K562 (cell line): Measurements from ENCODE around the gene EFHD2. TPM values are rescaled to one million over a fixed set of nuclear protein-coding genes. Genes with fewer than 3 reads are reported as not detected.

ENCODE experiments used
- polyA plus RNA-seq, 8 experiments: library from polyadenylated mRNA; depleted of rRNA in 4 of 8; stranded (reverse) in 5 of 8; unstranded in 3 of 8; fragments of >200 nt; fragmentation: Nextera tagmentation in 2 of 8; fragmentation: Illumina TruSeq in 1 of 8; extraction: Ambion mirVana in 2 of 8; extraction: Trizol in 1 of 8; gene quantifications; 2 replicates each; pipeline versions ENCODE4 v1.2.1 to v1.2.3, GENCODE V29; 2011 to 2014; ENCODE audit warnings: inconsistent platforms in 1 of 8, missing spikeins in 1 of 8
- total RNA-seq, 7 experiments: library from RNA; depleted of rRNA in 6 of 7; stranded (reverse); fragments of >200 nt in 6 of 7; fragmentation: Illumina TruSeq in 2 of 7; extraction: Trizol in 2 of 7; gene quantifications; 2 replicates each; pipeline versions ENCODE4 v1.2.1 to v1.2.3, GENCODE V29; 2011 to 2021; ENCODE audit warnings: low replicate concordance in 1 of 7

The EFHD2 gene
- total and polyA plus RNA-seq, 9 of the 15 experiments (the other 6 are each of a cell fraction or from before 2014, with no cell fraction given) = 1.7 to 73.5 (median 25.2) TPM

Other genes starting within 250 kb of the EFHD2 start
Only the 7 nearest of the 8 such genes appear.
- 1.4 and 3.1 TPM in 2 replicates for gene FHAD1, start 162.7 kb upstream of the EFHD2 start, total RNA-seq (2014; rRNA removed)
- 1.5 and 1.8 TPM in 2 replicates for gene FHAD1, start 162.7 kb upstream of the EFHD2 start, total RNA-seq (2014; rRNA removed; fragmentation: Illumina TruSeq; extraction: Trizol)
- gene FHAD1, start 162.7 kb upstream of the EFHD2 start, total RNA-seq (2015; rRNA removed; fragmentation: Illumina TruSeq; extraction: Trizol) = 2.1 and 2.2 TPM in 2 replicates
- gene FHAD1, start 162.7 kb upstream of the EFHD2 start, total RNA-seq (2021) = 1.3 and 1.6 TPM in 2 replicates
- gene FHAD1, start 162.7 kb upstream of the EFHD2 start, polyA plus RNA-seq (2011; rRNA removed) = 0.01 TPM in 1 of 2 replicates, not detected in the other
- gene FHAD1, start 162.7 kb upstream of the EFHD2 start, polyA plus RNA-seq (2014; fragmentation: Illumina TruSeq; extraction: Trizol) = 1.4 and 2.1 TPM in 2 replicates
- gene FHAD1, start 162.7 kb upstream of the EFHD2 start, polyA plus RNA-seq (2014; fragmentation: Nextera tagmentation; extraction: Ambion mirVana) = under 1 TPM; 0.32 to 0.45 TPM
- gene FHAD1, start 162.7 kb upstream of the EFHD2 start, polyA plus RNA-seq (2014; rRNA removed) = 1.7 and 1.9 TPM in 2 replicates
- not detected in 2 replicates for gene CTRC, start 28.6 kb downstream of the EFHD2 start, total RNA-seq (2014; rRNA removed)
- gene CTRC, start 28.6 kb downstream of the EFHD2 start, total RNA-seq (2014; rRNA removed; fragmentation: Illumina TruSeq; extraction: Trizol) = not detected in 2 replicates
- gene CTRC, start 28.6 kb downstream of the EFHD2 start, total RNA-seq (2015; rRNA removed; fragmentation: Illumina TruSeq; extraction: Trizol) = not detected in 2 replicates
- gene CTRC, start 28.6 kb downstream of the EFHD2 start, total RNA-seq (2021) = 0.84 and 1.2 TPM in 2 replicates
- not detected in 2 replicates for gene CTRC, start 28.6 kb downstream of the EFHD2 start, polyA plus RNA-seq (2011; rRNA removed)
- gene CTRC, start 28.6 kb downstream of the EFHD2 start, polyA plus RNA-seq (2014; fragmentation: Illumina TruSeq; extraction: Trizol) = not detected in 2 replicates
- not detected for gene CTRC, start 28.6 kb downstream of the EFHD2 start, polyA plus RNA-seq (2014; fragmentation: Nextera tagmentation; extraction: Ambion mirVana)
- gene CTRC, start 28.6 kb downstream of the EFHD2 start, polyA plus RNA-seq (2014; rRNA removed) = not detected in 2 replicates
- not detected in 2 replicates for gene CELA2A, start 46.8 kb downstream of the EFHD2 start, total RNA-seq (2014; rRNA removed)
- not detected in 2 replicates for gene CELA2A, start 46.8 kb downstream of the EFHD2 start, total RNA-seq (2014; rRNA removed; fragmentation: Illumina TruSeq; extraction: Trizol)
- not detected in 2 replicates for gene CELA2A, start 46.8 kb downstream of the EFHD2 start, total RNA-seq (2015; rRNA removed; fragmentation: Illumina TruSeq; extraction: Trizol)
- 0.47 and 0.62 TPM in 2 replicates for gene CELA2A, start 46.8 kb downstream of the EFHD2 start, total RNA-seq (2021)
- gene CELA2A, start 46.8 kb downstream of the EFHD2 start, polyA plus RNA-seq (2011; rRNA removed) = not detected in 2 replicates
- gene CELA2A, start 46.8 kb downstream of the EFHD2 start, polyA plus RNA-seq (2014; fragmentation: Illumina TruSeq; extraction: Trizol) = not detected in 2 replicates
- not detected for gene CELA2A, start 46.8 kb downstream of the EFHD2 start, polyA plus RNA-seq (2014; fragmentation: Nextera tagmentation; extraction: Ambion mirVana)
- gene CELA2A, start 46.8 kb downstream of the EFHD2 start, polyA plus RNA-seq (2014; rRNA removed) = not detected in 2 replicates
- gene CELA2B, start 66.2 kb downstream of the EFHD2 start, total RNA-seq (2014; rRNA removed) = 2.1 TPM in 1 of 2 replicates, not detected in the other
- not detected in 2 replicates for gene CELA2B, start 66.2 kb downstream of the EFHD2 start, total RNA-seq (2014; rRNA removed; fragmentation: Illumina TruSeq; extraction: Trizol)
- gene CELA2B, start 66.2 kb downstream of the EFHD2 start, total RNA-seq (2015; rRNA removed; fragmentation: Illumina TruSeq; extraction: Trizol) = not detected in 2 replicates
- 0.40 and 0.51 TPM in 2 replicates for gene CELA2B, start 66.2 kb downstream of the EFHD2 start, total RNA-seq (2021)
- gene CELA2B, start 66.2 kb downstream of the EFHD2 start, polyA plus RNA-seq (2011; rRNA removed) = not detected in 2 replicates
- not detected in 2 replicates for gene CELA2B, start 66.2 kb downstream of the EFHD2 start, polyA plus RNA-seq (2014; fragmentation: Illumina TruSeq; extraction: Trizol)
- gene CELA2B, start 66.2 kb downstream of the EFHD2 start, polyA plus RNA-seq (2014; fragmentation: Nextera tagmentation; extraction: Ambion mirVana) = under 1 TPM in 1 of 2 experiments, not detected in 1; 0.25 TPM
- 0.25 and 0.39 TPM in 2 replicates for gene CELA2B, start 66.2 kb downstream of the EFHD2 start, polyA plus RNA-seq (2014; rRNA removed)
- 30.7 and 35.7 TPM in 2 replicates for gene CASP9, start 114.3 kb downstream of the EFHD2 start, total RNA-seq (2014; rRNA removed)
- gene CASP9, start 114.3 kb downstream of the EFHD2 start, total RNA-seq (2014; rRNA removed; fragmentation: Illumina TruSeq; extraction: Trizol) = 23.5 and 25.4 TPM in 2 replicates
- 25.2 and 25.5 TPM in 2 replicates for gene CASP9, start 114.3 kb downstream of the EFHD2 start, total RNA-seq (2015; rRNA removed; fragmentation: Illumina TruSeq; extraction: Trizol)
- gene CASP9, start 114.3 kb downstream of the EFHD2 start, total RNA-seq (2021) = 30.5 and 31.7 TPM in 2 replicates
- 54.1 and 66.1 TPM in 2 replicates for gene CASP9, start 114.3 kb downstream of the EFHD2 start, polyA plus RNA-seq (2011; rRNA removed)
- 37.4 and 38.9 TPM in 2 replicates for gene CASP9, start 114.3 kb downstream of the EFHD2 start, polyA plus RNA-seq (2014; fragmentation: Illumina TruSeq; extraction: Trizol)
- gene CASP9, start 114.3 kb downstream of the EFHD2 start, polyA plus RNA-seq (2014; fragmentation: Nextera tagmentation; extraction: Ambion mirVana) = 10 to 100 TPM; 10.8 to 13.9 TPM
- gene CASP9, start 114.3 kb downstream of the EFHD2 start, polyA plus RNA-seq (2014; rRNA removed) = 30.9 and 39.1 TPM in 2 replicates
- 9.1 and 12.2 TPM in 2 replicates for gene DNAJC16, start 117.0 kb downstream of the EFHD2 start, total RNA-seq (2014; rRNA removed)
- 16.2 and 18.7 TPM in 2 replicates for gene DNAJC16, start 117.0 kb downstream of the EFHD2 start, total RNA-seq (2014; rRNA removed; fragmentation: Illumina TruSeq; extraction: Trizol)
- gene DNAJC16, start 117.0 kb downstream of the EFHD2 start, total RNA-seq (2015; rRNA removed; fragmentation: Illumina TruSeq; extraction: Trizol) = 11.9 and 16.2 TPM in 2 replicates
- 15.6 and 16.8 TPM in 2 replicates for gene DNAJC16, start 117.0 kb downstream of the EFHD2 start, total RNA-seq (2021)
- gene DNAJC16, start 117.0 kb downstream of the EFHD2 start, polyA plus RNA-seq (2011; rRNA removed) = 16.7 and 22.8 TPM in 2 replicates
- 11.0 and 12.8 TPM in 2 replicates for gene DNAJC16, start 117.0 kb downstream of the EFHD2 start, polyA plus RNA-seq (2014; fragmentation: Illumina TruSeq; extraction: Trizol)
- gene DNAJC16, start 117.0 kb downstream of the EFHD2 start, polyA plus RNA-seq (2014; fragmentation: Nextera tagmentation; extraction: Ambion mirVana) = 1 to 10 TPM; 6.9 to 8.6 TPM
- 8.8 and 11.3 TPM in 2 replicates for gene DNAJC16, start 117.0 kb downstream of the EFHD2 start, polyA plus RNA-seq (2014; rRNA removed)
- not detected in 2 replicates for gene AGMAT, start 175.2 kb downstream of the EFHD2 start, total RNA-seq (2014; rRNA removed)
- gene AGMAT, start 175.2 kb downstream of the EFHD2 start, total RNA-seq (2014; rRNA removed; fragmentation: Illumina TruSeq; extraction: Trizol) = not detected in 2 replicates
- not detected in 2 replicates for gene AGMAT, start 175.2 kb downstream of the EFHD2 start, total RNA-seq (2015; rRNA removed; fragmentation: Illumina TruSeq; extraction: Trizol)
- 0.07 TPM in 1 of 2 replicates, not detected in the other for gene AGMAT, start 175.2 kb downstream of the EFHD2 start, total RNA-seq (2021)
- gene AGMAT, start 175.2 kb downstream of the EFHD2 start, polyA plus RNA-seq (2011; rRNA removed) = not detected in 2 replicates
- gene AGMAT, start 175.2 kb downstream of the EFHD2 start, polyA plus RNA-seq (2014; fragmentation: Illumina TruSeq; extraction: Trizol) = not detected in 2 replicates
- gene AGMAT, start 175.2 kb downstream of the EFHD2 start, polyA plus RNA-seq (2014; fragmentation: Nextera tagmentation; extraction: Ambion mirVana) = not detected
- not detected in 2 replicates for gene AGMAT, start 175.2 kb downstream of the EFHD2 start, polyA plus RNA-seq (2014; rRNA removed)